ENCODE data around the gene GLP2R. TPM values are rescaled to one million over a fixed set of nuclear protein-coding genes. Genes with fewer than 3 reads are reported as not detected.

The GLP2R gene
- total RNA-seq, 4 donors from 2014 or later, result 7.2 to 17.2 (median 12.2) TPM

DNA sequence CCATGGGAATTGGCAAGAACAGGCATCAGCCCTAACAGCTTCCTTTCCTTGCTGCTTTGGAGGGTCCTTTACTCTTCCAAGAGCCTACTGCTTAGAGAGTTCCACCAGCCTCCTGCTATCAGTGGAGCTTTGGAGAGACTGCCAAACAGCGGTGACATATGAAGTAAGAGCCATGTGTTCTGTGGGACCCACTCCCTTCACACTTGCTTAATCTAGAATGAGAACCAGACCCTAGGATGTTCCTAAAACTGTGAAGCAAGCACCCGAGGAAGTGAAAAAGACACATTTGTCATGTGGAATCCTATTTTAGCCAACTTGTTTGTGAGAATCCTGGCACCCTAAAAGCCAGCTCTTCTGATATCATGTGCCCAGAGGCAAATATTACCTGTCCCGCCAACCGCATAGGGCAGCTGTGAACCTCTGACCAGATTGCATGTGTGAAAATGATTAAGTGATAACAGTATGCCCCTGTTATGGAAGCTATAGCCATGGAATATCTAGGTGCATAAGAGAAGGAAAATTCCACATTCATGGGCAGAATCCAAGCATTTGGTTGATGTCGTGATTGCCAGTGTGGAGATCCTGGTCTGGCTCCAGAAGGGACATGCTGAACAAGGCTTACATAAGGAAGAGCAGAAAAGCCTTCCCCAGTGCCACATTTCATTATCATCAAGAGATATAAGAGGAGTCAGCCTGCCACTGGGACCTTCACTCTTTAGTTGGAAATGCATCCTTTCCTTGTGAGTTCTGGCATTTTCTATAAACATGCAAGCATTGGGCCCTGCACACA, 60.6 kb downstream of the GLP2R start:
- Histone ChIP-seq H3K4me3 (no peak overlapping the region), H3K36me3 (no peaks in the 10 kb centered on the region), H3K9me3 (peaks cover 15 to 16% of the 10 kb centered on the region in 2 donors), H3K4me1 (no peaks in the 10 kb centered on the region), H3K27ac (no peak overlapping the region), H3K27me3 (no peaks in the 10 kb centered on the region)
- 91 to 93% methylated on average over 3 to 5 of the region's 5 CpGs for WGBS, 2 donors (ENCODE audit: low coverage in 1 of 2)
- DNase-seq, result no peak
- in situ Hi-C loops (cut with MboI; ENCODE audit: low pct_ligation_motif_present in 1 of 4, low pct_unique_long_range_greater_than_20kb in 1 of 4, low sequenced_read_pairs in 3 of 4), result loop anchor here in 1 of 4 donors (25.0 kb wide), 1 partner anchor 149 kb away; no protein-coding TSS in a partner anchor
- intact Hi-C loops (cut with DNase I; ENCODE audit: low total_unique reads), result no loop called here
- no peak for TF ChIP-seq POLR2AphosphoS5 (IDR thresholded peaks at IDR 0.05)
- no peak for TF ChIP-seq POLR2A (IDR thresholded peaks at IDR 0.05)
- TF ChIP-seq EP300 (IDR thresholded peaks at IDR 0.05; ENCODE audit: low read depth), result no peak
- TF ChIP-seq, protein P1, sequence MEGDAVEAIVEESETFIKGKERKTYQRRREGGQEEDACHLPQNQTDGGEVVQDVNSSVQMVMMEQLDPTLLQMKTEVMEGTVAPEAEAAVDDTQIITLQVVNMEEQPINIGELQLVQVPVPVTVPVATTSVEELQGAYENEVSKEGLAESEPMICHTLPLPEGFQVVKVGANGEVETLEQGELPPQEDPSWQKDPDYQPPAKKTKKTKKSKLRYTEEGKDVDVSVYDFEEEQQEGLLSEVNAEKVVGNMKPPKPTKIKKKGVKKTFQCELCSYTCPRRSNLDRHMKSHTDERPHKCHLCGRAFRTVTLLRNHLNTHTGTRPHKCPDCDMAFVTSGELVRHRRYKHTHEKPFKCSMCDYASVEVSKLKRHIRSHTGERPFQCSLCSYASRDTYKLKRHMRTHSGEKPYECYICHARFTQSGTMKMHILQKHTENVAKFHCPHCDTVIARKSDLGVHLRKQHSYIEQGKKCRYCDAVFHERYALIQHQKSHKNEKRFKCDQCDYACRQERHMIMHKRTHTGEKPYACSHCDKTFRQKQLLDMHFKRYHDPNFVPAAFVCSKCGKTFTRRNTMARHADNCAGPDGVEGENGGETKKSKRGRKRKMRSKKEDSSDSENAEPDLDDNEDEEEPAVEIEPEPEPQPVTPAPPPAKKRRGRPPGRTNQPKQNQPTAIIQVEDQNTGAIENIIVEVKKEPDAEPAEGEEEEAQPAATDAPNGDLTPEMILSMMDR (IDR thresholded peaks at IDR 0.05), result no peak

DNA sequence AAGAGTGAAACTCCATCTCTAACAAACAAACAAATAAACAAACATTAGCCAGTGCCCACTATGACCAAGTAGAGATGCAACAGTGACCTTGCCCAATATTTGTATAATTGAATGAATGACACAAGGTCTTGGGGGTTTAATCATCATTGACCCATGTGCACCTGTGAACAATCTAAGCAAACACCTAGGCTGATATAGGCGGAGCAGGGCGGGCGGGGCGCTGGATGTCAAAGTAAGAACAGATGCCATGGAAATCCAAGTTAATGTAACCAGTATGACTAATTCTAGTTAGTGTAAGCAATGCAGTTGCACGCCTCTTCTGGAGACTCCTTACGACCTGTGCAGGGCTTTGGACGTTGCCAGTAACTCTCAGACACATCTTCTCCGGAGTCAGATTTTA, 61.8 kb downstream of the GLP2R start:
- intact Hi-C loops (cut with DNase I; ENCODE audit: low total_unique reads) (no loop called here), in situ Hi-C loops (cut with MboI; ENCODE audit: low pct_ligation_motif_present in 1 of 4, low pct_unique_long_range_greater_than_20kb in 1 of 4, low sequenced_read_pairs in 3 of 4) (loop anchor here in 1 of 4 donors (25.0 kb wide), 1 partner anchor 150 kb away; no protein-coding TSS in a partner anchor)
- Histone ChIP-seq H3K27ac (no peak overlapping the region), H3K27me3 (no peaks in the 10 kb centered on the region), H3K4me3 (no peak overlapping the region), H3K4me1 (no peaks in the 10 kb centered on the region), H3K36me3 (no peaks in the 10 kb centered on the region), H3K9me3 (peaks cover 15 to 16% of the 10 kb centered on the region in 2 donors)
- WGBS, 2 donors (ENCODE audit: low coverage in 1 of 2), result 64 to 88% methylated on average over 5 to 8 of the region's 8 CpGs
- no peak for DNase-seq
- TF ChIP-seq POLR2A (IDR thresholded peaks at IDR 0.05) (no peak), EP300 (IDR thresholded peaks at IDR 0.05; ENCODE audit: low read depth) (no peak), POLR2AphosphoS5 (IDR thresholded peaks at IDR 0.05) (no peak)
- TF ChIP-seq, protein P1 (IDR thresholded peaks at IDR 0.05), result no peak

DNA sequence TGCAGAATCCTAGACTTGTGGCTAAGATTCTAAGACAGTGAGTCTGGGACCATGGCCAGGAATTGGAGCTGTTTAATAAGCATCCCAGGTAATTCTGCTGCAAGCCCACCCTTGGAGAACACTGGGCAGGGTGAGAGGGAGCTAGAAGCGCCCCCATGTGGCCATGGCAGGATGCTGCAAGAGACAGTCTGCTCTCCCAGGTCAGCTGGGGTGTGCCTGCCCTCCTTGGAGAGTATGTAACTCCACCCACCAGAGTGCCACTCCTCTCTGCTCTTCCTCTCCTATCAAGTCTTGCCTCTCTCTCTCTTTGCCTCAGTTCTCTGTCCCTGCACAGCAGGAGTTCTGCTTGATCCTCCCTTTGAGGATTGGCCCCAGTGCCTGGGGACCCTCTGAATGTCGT, 64.4 kb downstream of the GLP2R start:
- H3K36me3 ChIP-seq, result no peaks in the 10 kb centered on the region
- H3K27ac ChIP-seq, result no peak overlapping the region

DNA sequence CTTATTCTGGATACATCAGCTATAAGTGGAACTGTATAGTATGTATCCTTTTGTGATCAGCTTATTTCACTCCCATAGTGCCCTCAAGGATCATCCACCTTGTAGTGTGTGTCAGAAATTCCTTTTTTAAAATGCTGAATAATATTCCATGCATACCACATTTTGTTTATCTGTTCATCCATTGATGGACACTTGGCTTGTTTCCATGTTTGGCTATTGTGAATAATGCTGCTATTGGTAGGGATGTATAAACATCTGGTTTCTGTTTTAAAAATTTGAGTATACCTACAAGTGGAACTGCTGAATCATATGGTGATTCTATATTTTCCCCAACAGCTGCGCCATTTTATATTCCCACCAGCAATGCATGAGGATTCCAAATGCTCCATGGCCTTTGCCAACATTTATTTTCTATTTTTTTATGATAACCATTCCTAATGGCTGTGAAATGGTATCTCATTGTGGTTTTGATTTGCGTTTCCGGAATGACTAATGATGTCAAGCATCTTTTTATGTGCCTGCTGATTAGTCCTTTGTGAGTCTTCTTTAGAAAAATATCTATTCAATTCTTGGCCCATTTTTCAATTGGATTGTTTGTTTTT, 67.8 kb downstream of the GLP2R start:
- DNase-seq, result no peak
- WGBS, 2 donors (ENCODE audit: low coverage in 1 of 2), result 67 to 71% methylated on average over 2 to 3 of the region's 3 CpGs
- H3K27ac ChIP-seq, result no peak overlapping the region

More for the DNA sequence above, 64.4 kb downstream of the GLP2R start:
- intact Hi-C loops (cut with DNase I; ENCODE audit: low total_unique reads) (no loop called here), in situ Hi-C loops (cut with MboI; ENCODE audit: low pct_ligation_motif_present in 1 of 4, low pct_unique_long_range_greater_than_20kb in 1 of 4, low sequenced_read_pairs in 3 of 4) (loop anchor here in 1 of 4 donors (25.0 kb wide), 1 partner anchor 153 kb away; no protein-coding TSS in a partner anchor)
- Histone ChIP-seq H3K4me3 (no peak overlapping the region), H3K4me1 (no peaks in the 10 kb centered on the region), H3K9me3 (no peaks in the 10 kb centered on the region), H3K27me3 (no peaks in the 10 kb centered on the region)
- TF ChIP-seq, protein P1 (IDR thresholded peaks at IDR 0.05), result peak in 4 of 5 experiments; percentile 28 to 36 (median 31)
- TF ChIP-seq POLR2AphosphoS5 (IDR thresholded peaks at IDR 0.05) (no peak), EP300 (IDR thresholded peaks at IDR 0.05; ENCODE audit: low read depth) (no peak), POLR2A (IDR thresholded peaks at IDR 0.05) (no peak)
- no peak for DNase-seq
- 20 to 22% methylated on average over 1 to 2 of the region's 2 CpGs for WGBS, 2 donors (ENCODE audit: low coverage in 1 of 2)

More for the DNA sequence above, 67.8 kb downstream of the GLP2R start:
- Histone ChIP-seq H3K9me3 (no peaks in the 10 kb centered on the region), H3K4me3 (no peak overlapping the region), H3K4me1 (no peaks in the 10 kb centered on the region), H3K27me3 (no peaks in the 10 kb centered on the region), H3K36me3 (no peaks in the 10 kb centered on the region)
- TF ChIP-seq POLR2AphosphoS5 (IDR thresholded peaks at IDR 0.05), result no peak
- no peak for TF ChIP-seq POLR2A (IDR thresholded peaks at IDR 0.05)
- TF ChIP-seq, protein P1 (IDR thresholded peaks at IDR 0.05), result no peak
- TF ChIP-seq EP300 (IDR thresholded peaks at IDR 0.05; ENCODE audit: low read depth), result no peak
- in situ Hi-C loops (cut with MboI; ENCODE audit: low pct_ligation_motif_present in 1 of 4, low pct_unique_long_range_greater_than_20kb in 1 of 4, low sequenced_read_pairs in 3 of 4), result loop anchor here in 1 of 4 donors (25.0 kb wide), 1 partner anchor 156 kb away; no protein-coding TSS in a partner anchor
- intact Hi-C loops (cut with DNase I; ENCODE audit: low total_unique reads), result no loop called here
